Keratinocyte (primary cell): Measurements from ENCODE around the gene OR2T10. TPM values are rescaled to one million over a fixed set of nuclear protein-coding genes. Genes with fewer than 3 reads are reported as not detected.

Experiments
- DNase-seq: peaks from one replicate; pipeline ENCODE4 v3.0.0-alpha.2; 2011; ENCODE audit warnings: low read depth, missing footprints, low spot score
- FAIRE-seq: peaks from 2 replicates; lab custom pipeline; 2011; peaks lifted over from hg19 to GRCh38; lab: Jason Lieb, UNC
- H2AFZ ChIP-seq: 2 replicates; pipeline ENCODE4 v1.6.0; 2012; ENCODE audit warnings: low read length, control low read depth, inconsistent platforms; ENCODE audit not compliant: control insufficient read depth
- H3K27ac ChIP-seq: 2 replicates; pipeline ENCODE4 v1.5.1; 2011; ENCODE audit warnings: low read length; ENCODE audit not compliant: control insufficient read depth, insufficient read depth
- H3K27me3 ChIP-seq: 3 replicates; pipeline ENCODE4 v1.6.0; 2011; ENCODE audit warnings: low read length; ENCODE audit not compliant: control insufficient read depth, insufficient read depth; ENCODE audit errors: extremely low read depth
- H3K36me3 ChIP-seq, 2 experiments: 2 replicates in 1 of 2; 3 replicates in 1 of 2; pipeline ENCODE4 v1.5.1; 2011; ENCODE audit warnings: low read length in 2 of 2, mild to moderate bottlenecking in 1 of 2; ENCODE audit not compliant: control insufficient read depth in 2 of 2, insufficient read depth in 2 of 2; ENCODE audit errors: extremely low read depth in 1 of 2
- H3K4me1 ChIP-seq: 3 replicates; pipeline ENCODE4 v1.5.1; 2011; ENCODE audit warnings: low read length; ENCODE audit not compliant: control insufficient read depth, insufficient read depth; ENCODE audit errors: extremely low read depth
- H3K4me2 ChIP-seq: 3 replicates; pipeline ENCODE4 v1.6.0; 2011; ENCODE audit warnings: low read depth, low read length; ENCODE audit not compliant: control insufficient read depth, insufficient read depth; ENCODE audit errors: extremely low read depth
- H3K4me3 ChIP-seq, 3 experiments: fragments of 200-600 bp in 1 of 3; sonication (generic) in 1 of 3; 2 replicates in 2 of 3; 3 replicates in 1 of 3; pipeline ENCODE4 v1.5.1; 2011 to 2016; ENCODE audit warnings: low read length in 3 of 3, mild to moderate bottlenecking in 3 of 3, control low read depth in 2 of 3, inconsistent platforms in 1 of 3, low read depth in 1 of 3, mixed read lengths in 1 of 3, mixed run types in 1 of 3, moderate library complexity in 1 of 3; ENCODE audit not compliant: control insufficient read depth in 2 of 3, insufficient read depth in 2 of 3; ENCODE audit errors: extremely low read depth in 1 of 3
- H3K79me2 ChIP-seq: 2 replicates; pipeline ENCODE4 v1.6.0; 2012; ENCODE audit warnings: low read length; ENCODE audit not compliant: control insufficient read depth, insufficient read depth
- H3K9ac ChIP-seq: 3 replicates; pipeline ENCODE4 v1.6.0; 2011; ENCODE audit warnings: low read length; ENCODE audit not compliant: control insufficient read depth, insufficient read depth; ENCODE audit errors: extremely low read depth
- H3K9me1 ChIP-seq: 3 replicates; pipeline ENCODE4 v1.6.0; 2011; ENCODE audit warnings: low read length; ENCODE audit not compliant: control insufficient read depth, insufficient read depth; ENCODE audit errors: extremely low read depth
- H3K9me3 ChIP-seq: 2 replicates; pipeline ENCODE4 v1.5.1; 2012; ENCODE audit warnings: low read depth, low read length; ENCODE audit not compliant: control insufficient read depth
- H4K20me1 ChIP-seq: 3 replicates; pipeline ENCODE4 v1.6.0; 2011; ENCODE audit warnings: low read length; ENCODE audit not compliant: control insufficient read depth, insufficient read depth; ENCODE audit errors: extremely low read depth
- EZH2 ChIP-seq: IDR thresholded peaks from one replicate; pipeline ENCODE4 v1.6.1; 2012; ENCODE audit warnings: inconsistent platforms, mild to moderate bottlenecking, low read length, moderate library complexity
- dilution Hi-C: fragments of 300-500 bp; cut with MboI; formaldehyde crosslinking; loops from one replicate; pipeline ENCODE4 v1.7.0; 2020; ENCODE audit warnings: low sequenced_read_pairs; ENCODE audit not compliant: extremely low pct_ligation_motif_present
- polyA plus RNA-seq, 5 experiments: library from polyadenylated mRNA; depleted of rRNA in 3 of 5; stranded (reverse) in 3 of 5; stranded (forward) in 1 of 5; unstranded in 1 of 5; fragments of >200 nt; gene quantifications; 1 replicate in 1 of 5; 2 replicates in 3 of 5; 3 replicates in 1 of 5; pipeline versions ENCODE4 v1.2.1 to v1.2.3, GENCODE V29; 2011 to 2012; ENCODE audit warnings: missing spikeins in 2 of 5, low read depth in 1 of 5, low replicate concordance in 1 of 5
- TF ChIP-seq, protein P1 (sequence below), 3 experiments: IDR thresholded peaks in 1 of 3; conservative IDR thresholded peaks in 1 of 3; optimal IDR thresholded peaks in 1 of 3; 2 replicates in 2 of 3; 3 replicates in 1 of 3; pipeline versions ENCODE3 to v1.5.1; 2011; ENCODE audit warnings: low read length in 3 of 3, mild to moderate bottlenecking in 3 of 3, moderate library complexity in 2 of 3, control low read depth in 1 of 3, inconsistent platforms in 1 of 3; ENCODE audit not compliant: insufficient read depth in 2 of 3; ENCODE audit errors: extremely low read depth in 1 of 3

Gene OR2T10
- polyA plus RNA-seq, 1 donor (not counting 4 experiments of a cell fraction or from before 2014, with no cell fraction given), result not detected

DNA sequence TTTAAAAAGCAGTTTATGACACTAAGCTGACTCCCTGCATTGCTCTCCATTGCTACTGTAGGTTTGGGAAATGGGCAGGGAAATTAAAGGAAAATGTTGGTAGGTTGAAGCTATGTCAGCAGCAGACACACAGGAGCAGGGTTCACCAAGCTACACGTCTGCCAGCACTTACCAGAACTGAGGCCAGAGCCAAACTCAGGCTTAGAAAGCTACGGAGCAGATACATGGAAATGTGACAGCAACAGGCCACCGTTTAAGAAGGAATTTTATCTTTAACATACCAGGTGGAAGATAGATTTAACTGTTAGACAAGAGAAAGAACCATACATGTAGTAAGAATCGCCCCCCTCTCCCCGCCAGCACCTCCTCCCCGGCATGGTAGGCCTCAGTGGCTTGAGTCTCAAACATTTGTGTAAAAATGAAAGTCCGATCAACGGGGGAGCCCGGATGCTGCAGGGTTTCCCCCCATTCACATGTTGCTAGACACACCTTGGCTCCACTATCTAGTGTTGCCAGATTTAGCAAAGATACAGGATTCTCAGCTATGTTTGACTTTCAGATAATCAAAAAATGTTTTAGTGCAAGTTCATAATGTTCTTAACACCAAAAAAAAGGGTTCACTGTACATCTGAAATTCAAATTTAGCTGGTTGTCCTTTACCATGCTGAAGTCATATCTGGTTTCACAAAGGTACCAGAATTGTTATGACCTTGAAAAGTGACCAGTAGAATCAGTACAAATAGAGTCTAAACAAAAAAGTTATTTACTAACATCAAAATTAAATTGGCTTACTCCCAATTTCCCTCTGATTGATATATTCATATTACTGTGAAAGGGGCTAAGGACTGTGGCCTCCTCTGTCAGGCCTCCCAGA, 30.7 kb upstream of the OR2T10 start:
- Histone ChIP-seq H3K27ac (no peak overlapping the region), H3K79me2 (no peaks in the 10 kb centered on the region), H3K36me3 (no peaks in the 10 kb centered on the region), H3K4me1 (no peaks in the 10 kb centered on the region), H3K4me2 (no peak overlapping the region), H3K9me1 (no peaks in the 10 kb centered on the region), H3K4me3 (no peak overlapping the region), H3K9me3 (no peaks in the 10 kb centered on the region), H4K20me1 (no peaks in the 10 kb centered on the region), H3K9ac (no peak overlapping the region), H3K27me3 (no peaks in the 10 kb centered on the region), H2AFZ (no peak overlapping the region)
- TF ChIP-seq EZH2, result no peak
- TF ChIP-seq, protein P1, sequence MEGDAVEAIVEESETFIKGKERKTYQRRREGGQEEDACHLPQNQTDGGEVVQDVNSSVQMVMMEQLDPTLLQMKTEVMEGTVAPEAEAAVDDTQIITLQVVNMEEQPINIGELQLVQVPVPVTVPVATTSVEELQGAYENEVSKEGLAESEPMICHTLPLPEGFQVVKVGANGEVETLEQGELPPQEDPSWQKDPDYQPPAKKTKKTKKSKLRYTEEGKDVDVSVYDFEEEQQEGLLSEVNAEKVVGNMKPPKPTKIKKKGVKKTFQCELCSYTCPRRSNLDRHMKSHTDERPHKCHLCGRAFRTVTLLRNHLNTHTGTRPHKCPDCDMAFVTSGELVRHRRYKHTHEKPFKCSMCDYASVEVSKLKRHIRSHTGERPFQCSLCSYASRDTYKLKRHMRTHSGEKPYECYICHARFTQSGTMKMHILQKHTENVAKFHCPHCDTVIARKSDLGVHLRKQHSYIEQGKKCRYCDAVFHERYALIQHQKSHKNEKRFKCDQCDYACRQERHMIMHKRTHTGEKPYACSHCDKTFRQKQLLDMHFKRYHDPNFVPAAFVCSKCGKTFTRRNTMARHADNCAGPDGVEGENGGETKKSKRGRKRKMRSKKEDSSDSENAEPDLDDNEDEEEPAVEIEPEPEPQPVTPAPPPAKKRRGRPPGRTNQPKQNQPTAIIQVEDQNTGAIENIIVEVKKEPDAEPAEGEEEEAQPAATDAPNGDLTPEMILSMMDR (optimal IDR thresholded peaks at IDR 0.05 in 1 of 3, IDR thresholded peaks at IDR 0.05 in 1 of 3, conservative IDR thresholded peaks at IDR 0.05 in 1 of 3; ENCODE audit: extremely low read depth in 1 of 3, insufficient read depth in 2 of 3, low read length in 3 of 3), result no peak
- no peak for DNase-seq
- no peak for FAIRE-seq
- dilution Hi-C loops, result no loop called here

DNA sequence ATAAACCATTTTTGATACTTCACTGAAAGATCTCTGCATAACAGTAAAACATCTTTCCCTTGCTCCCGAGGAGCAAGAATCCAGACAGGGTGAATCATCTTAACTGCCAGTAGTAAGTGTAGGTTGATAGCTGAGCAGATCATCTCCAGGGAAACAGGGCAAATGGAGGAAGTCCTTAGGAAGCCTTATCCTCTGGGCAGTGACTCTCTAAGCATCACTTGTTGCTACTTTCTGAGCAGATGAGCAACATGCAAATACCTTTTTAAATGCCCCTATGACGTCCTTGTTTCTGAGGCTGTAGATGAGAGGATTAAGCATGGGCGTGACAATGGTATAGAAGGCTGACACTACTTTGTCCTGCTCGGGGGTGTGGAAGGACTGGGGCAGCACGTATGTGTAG, 28.5 kb upstream of the OR2T10 start:
- H3K9me3 ChIP-seq, result no peaks in the 10 kb centered on the region
- H3K4me1 ChIP-seq, result no peaks in the 10 kb centered on the region
- no peak for TF ChIP-seq EZH2
- no peak for DNase-seq
- no peak overlapping the region for H3K27ac ChIP-seq
- no peak overlapping the region for H2AFZ ChIP-seq
- H3K4me3 ChIP-seq, result no peak overlapping the region
- H3K9ac ChIP-seq, result no peak overlapping the region
- H3K79me2 ChIP-seq, result no peaks in the 10 kb centered on the region
- no peak for FAIRE-seq
- no peak overlapping the region for H3K4me2 ChIP-seq
- dilution Hi-C loops, result no loop called here
- no peaks in the 10 kb centered on the region for H3K9me1 ChIP-seq
- H3K27me3 ChIP-seq, result no peaks in the 10 kb centered on the region
- H4K20me1 ChIP-seq, result no peaks in the 10 kb centered on the region
- H3K36me3 ChIP-seq, result no peaks in the 10 kb centered on the region
